DMS153 treated with DMSO at 0.1 percent for 48 hours (cell line): ENCODE data around the gene AGFG2.
"Not testable (repeated sequence)": the region's sequence is repeated elsewhere in the genome, so short reads cannot be mapped to it uniquely, and the experiment has no call there.

Source experiments
- DNase-seq: peaks from one replicate; lab custom pipeline; 2025; ENCODE audit not compliant: unreplicated experiment; lab: John Stamatoyannopoulos, UW

AGFG2 gene

GRCh38 chr7:100538654-100539435 is at the start of gene AGFG2:
AGFG2 (plus strand) TSS chr7:100539203; CDS start chr7:100539347, 144 bp downstream.
- peak; percentile 97 for DNase-seq

DNA sequence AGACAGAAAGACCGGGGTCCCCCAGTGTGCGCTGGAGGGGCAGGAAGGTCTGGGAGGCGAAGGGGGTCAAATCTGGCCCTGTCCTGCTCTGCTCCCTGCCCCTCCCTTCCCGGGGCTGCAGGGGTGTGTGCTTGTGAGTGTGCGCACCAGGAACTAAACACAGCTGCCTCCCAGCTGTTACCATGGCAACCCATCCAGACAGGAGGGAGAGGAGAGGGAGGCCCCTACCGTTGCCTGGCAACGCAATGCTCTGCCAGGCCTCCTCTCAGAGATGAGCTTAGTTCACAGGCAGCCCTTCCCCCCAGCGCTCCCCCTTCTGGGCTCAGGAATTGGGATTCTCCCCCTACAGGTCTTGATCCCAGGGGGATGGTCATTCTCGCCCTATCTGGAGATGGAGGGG is 49.2 kb upstream of the AGFG2 start:
- peak; percentile 96 for DNase-seq

DNA sequence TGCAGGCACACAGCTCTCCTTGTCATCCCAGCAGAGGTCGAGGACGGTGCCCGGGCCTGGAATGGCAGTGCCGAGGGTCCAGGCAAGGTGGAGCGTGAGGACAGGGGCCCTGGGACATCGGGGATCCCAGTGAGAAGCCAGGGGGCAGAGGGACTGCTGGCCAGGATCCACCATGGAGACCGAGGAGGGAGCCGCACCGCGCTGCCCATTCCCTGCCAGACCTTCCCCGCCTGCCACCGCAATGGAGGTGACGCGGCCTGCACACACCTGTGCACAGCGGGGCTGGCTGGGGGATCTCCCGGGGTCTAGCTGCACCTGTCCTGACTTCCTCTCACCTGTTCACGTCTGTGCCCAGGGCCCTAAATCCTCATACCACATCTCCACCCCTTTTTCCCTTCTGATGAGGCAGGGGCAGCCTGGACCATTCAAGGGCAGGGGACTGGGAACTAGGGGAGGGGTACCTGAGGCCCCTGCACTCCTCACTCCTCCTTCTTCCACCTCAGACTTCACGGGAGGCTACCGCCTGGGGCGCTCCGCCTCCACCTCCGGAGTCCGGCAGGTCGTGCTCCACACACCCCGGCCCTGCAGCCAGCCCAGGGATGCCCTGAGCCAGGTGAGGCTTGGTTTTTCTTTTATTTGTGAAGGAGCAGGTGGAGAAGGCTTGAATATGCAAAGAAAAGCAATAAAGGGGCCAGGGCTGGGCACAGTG is 48.4 kb upstream of the AGFG2 start:
- DNase-seq: no peak

- DNase-seq: no peak
Measured at GRCh38 chr7:100491192-100491578, 47.8 kb upstream of the AGFG2 start.

DNA sequence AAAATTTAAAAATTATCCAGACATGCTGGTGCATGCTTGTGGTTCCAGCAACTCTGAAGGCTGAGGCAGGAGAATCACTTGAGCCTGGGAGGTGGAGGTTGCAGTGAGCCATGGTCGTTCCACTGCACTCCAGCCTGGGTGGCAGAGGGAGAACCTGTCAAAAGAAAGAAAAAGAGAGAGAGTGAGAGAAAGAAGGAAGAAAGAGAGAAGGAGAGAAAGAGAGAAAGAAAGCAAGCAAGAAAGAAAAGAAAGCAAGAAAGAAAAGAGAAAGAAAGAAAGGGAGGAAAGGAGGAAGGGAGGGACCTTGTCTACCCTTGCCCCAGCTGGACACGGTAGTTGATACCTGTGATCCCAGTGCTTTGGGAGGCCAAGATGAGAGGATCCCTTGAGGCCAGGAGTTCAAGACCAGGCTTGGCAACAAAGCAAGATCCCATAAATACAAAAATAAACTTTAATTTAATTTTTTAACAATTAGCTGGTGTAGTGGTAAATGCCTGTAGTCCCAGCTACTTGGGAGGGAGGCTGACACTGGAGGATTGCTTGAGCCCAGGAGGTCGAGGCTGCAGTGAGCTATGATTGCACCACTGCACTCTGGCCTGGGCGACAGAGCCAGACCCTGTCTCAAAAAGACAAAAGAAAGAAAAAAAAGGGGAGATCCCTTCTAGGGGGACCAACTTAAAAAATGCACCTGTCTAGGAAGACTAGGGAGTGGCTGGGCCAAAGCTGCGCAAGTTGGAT is 46.1 kb upstream of the AGFG2 start:
- DNase-seq: no peak

- DNase-seq: no peak
Measured at GRCh38 chr7:100493476-100494264, 45.3 kb upstream of the AGFG2 start.

- no peak for DNase-seq
Measured at GRCh38 chr7:100496509-100496908, 42.5 kb upstream of the AGFG2 start.

DNA sequence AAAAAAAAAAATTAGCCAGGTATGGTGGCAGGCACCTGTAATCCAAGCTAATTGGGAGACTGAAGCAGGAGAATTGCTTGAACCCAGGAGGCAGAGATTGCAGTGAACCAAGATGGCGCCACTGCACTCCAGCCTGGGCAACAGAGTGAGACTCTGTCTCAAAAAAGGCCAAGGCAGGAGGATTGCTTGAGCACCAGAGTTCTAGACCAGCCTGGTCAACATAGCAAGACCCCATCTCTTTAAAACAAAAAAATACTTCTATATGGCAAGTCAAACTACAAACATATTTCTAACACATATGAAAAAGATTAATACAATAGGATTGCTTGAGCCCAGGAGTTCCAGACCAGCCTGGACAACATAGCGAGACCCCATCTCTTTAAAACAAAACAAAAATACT is 38.3 kb upstream of the AGFG2 start:
- not testable (repeated sequence) for DNase-seq

DNA sequence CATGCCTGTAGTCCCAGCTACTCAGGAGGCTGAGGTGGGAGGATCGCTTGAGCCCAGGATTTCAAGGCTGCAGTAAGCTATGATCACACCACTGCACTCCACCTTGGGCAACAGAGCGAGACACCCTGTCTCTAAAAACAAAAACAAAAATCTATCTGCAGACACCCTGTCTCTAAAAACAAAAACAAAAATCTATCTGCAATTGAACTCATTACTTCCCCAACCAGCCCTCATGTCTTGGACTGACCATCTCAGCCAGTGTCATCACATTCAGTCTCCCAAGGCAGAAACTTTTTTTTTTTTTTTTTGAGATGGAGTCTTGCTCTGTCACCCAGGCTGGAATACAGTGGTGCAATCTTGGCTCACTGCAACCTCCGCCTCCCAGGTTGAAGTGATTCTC is 35.0 kb upstream of the AGFG2 start:
- DNase-seq: not testable (repeated sequence)

- no peak for DNase-seq
Measured at GRCh38 chr7:100504887-100505611, 34.0 kb upstream of the AGFG2 start.

- DNase-seq: no peak
Measured at GRCh38 chr7:100506356-100506923, 32.6 kb upstream of the AGFG2 start.

GRCh38 chr7:100509231-100509630 is 29.8 kb upstream of the AGFG2 start:
- no peak for DNase-seq

DNA sequence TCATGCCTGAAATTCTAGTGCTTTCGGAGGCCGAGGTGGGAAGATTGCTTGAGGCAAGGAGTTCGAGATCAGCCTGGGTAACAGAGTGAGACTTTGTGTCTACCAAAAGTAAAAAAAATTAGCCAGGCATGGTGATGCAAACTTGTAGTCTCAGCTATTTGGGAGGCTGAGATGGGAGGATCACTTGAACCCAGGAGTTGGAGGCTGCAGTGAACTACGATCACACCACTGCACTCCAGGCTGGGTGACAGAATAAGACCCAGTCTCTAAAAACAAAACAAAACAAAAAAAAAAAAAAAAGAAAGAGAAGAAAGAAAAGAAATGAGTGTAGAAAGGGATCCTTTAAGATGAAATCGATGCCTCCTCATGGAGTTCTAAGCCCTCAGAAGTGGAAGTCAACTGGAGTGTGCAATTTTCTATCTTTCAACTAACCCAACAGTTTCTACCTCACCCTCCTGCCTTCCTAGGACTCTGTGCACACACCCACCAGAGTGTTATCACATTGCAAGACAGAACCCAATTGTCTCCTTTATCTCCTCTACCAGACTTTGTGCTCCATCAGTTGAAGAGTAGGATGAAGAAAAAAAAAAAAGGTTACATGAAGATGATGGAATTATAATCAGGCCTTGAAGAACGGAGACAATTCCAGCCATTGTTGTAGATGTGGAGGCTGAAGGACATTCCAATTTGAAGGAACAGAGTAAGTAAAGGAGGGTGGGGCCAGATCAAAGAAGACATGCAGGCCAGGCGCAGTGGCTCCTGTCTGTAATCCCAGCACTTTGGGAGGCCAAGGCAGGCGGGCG is 28.4 kb upstream of the AGFG2 start:
- no peak for DNase-seq

DNA sequence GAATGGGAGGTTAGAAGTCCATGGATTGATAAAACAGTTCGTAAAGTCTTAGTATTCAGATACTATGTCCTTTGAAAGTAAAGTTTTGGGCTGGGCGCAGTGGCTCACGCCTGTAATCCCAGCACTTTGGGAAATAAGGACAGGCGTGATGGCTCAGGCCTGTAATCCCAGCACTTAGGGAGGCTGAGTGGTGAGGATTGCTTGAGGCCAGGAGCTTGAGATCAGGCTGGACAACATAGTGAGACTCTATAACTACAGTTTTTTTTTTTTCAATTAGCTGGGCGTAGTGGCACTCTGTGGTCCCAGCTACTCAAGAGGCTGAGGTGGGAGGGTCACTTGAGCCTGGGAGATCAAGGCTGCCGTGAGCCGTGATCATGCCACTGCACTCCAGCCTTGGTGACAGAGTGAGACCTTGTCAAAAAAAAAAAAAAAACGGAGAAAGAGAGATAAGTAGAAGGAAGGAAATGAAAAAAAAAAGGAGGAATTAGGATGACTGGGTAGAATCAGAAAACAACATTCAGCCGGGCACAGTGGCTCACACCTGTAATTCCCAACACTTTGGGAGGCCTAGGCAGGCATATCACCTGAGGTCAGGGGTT is 25.7 kb upstream of the AGFG2 start:
- DNase-seq: no peak

GRCh38 chr7:100515072-100515532 is 23.9 kb upstream of the AGFG2 start:
- DNase-seq: no peak

GRCh38 chr7:100516135-100516812 is 22.7 kb upstream of the AGFG2 start:
- DNase-seq: no peak

- DNase-seq: no peak
Measured at GRCh38 chr7:100517305-100517704, 21.7 kb upstream of the AGFG2 start.

GRCh38 chr7:100519580-100519979 is 19.4 kb upstream of the AGFG2 start:
- DNase-seq: no peak
